Activated CD4-positive, alpha-beta T cell treated with anti-CD3 and anti-CD28 coated beads for 4 hours (primary cell): ENCODE measurements around the gene SV2C.

Source experiments
- DNase-seq, 2 donors: peaks; one replicate each; pipeline ENCODE4 v3.0.0-alpha.2; 2020

Gene SV2C

DNA sequence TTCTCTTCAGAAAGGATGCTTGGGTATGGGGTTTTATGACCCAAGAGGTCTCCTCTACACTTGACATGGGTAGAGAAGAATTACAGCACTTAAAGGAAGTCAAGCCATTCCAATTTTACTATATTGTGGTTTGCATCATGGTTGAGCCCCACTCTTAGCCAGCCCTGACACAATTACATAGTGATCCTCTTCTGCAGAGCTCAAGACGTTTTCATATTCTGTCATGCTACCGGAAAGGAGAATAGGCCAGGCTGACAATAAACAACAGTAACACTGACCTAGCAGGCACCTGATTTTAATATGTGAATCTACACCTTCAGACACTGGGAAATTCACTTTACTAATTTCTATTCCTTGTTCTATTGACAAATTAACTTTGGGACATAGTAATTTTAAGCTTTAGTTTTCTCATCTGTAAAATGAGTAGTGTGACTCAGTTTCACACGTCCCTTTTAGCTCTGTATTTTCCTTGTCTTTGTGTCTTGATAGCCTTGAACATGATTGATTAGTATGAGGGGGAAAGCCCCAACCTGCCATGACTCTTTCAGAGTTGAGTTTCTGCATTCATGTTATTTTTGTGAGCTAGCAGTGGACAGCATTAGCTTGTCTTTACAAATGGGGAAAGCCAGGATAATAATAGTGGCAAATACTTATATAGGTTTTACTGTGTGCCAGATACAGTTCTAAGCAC lies 83.8 kb downstream of the SV2C start:
- DNase-seq, result no peak

DNA sequence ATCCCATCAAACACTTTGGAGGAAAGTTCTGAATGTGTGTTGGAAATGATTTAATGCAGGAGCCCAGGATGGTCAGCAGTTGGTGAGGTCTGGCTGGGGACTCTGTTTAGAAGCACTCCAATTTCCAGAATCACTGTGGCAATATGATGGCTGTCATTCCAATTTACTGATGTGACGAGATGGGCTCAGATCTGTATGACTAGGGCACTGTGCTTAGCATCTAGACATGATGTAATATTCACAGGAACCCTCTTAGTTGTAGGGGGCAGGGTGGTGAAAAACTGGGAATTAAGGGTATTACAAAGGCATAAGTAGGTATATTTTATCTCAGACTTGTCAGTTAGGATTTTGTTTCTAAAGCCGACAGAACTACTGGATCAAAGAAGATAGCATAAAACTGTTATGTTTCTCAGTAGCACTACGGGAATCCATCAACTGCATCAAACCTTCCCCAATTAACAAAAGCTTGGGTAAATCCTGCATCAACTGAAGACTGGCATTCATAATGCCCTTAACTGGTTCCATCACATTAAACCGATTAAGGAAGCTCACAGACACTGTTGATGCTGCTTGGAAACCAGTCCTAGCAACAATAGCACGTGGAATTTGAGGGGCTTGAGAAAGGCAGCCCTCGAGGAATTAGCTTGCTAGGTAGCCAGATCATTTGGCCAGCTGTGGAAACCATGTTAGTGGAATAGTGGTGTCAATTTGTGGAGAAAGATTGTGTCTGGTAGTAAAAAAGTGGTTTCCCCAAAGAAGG lies 86.1 kb downstream of the SV2C start:
- no peak for DNase-seq

DNA sequence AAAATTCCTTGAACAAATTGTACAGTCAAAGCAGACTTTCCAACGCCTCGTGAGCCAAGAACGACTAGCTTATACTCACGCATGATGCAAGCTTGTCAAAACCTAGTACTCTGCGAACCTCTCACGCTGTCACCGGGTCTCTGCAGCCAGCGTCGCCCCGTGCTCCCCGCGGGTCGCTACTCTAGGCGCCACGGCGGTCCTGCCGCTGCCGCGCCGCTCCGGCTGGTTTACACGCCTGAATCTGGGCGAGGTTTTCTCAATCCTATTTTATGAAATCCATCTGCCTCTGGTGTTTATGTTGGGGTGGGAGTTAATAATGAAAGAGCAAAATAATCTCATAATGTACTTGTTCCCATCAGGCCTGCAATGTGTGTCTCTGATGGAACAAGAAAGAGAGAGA lies 90.9 kb downstream of the SV2C start:
- no peak for DNase-seq

DNA sequence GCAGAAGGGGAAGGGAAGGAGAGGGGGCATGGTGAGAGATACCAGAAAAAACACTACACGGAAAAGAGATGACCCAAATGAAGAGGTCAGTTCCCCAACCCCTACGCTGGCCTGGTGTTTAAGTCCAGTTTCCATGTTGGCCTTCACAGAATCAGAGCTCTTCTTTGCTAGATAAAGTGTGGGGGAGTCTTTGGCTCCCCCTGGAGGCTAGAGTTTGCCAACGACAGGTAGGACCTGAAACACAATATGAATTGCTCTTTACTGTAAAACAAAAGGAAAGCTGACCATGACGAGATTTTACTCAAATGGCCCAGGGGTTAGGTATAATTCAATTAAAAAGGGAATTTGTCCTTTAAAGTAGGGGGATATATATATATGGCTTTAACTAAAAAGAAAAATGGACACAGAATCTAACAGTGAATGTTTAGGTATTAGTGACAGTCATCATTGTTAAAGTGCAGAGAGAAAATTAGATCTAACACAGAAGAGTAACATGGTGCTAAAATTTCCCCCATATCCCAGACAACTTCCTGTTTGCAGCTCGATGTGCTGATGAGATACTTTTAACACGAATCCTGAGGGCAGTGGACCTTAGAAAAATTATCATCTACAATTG lies 92.0 kb downstream of the SV2C start:
- DNase-seq, result peak; percentile 37 to 53

DNA sequence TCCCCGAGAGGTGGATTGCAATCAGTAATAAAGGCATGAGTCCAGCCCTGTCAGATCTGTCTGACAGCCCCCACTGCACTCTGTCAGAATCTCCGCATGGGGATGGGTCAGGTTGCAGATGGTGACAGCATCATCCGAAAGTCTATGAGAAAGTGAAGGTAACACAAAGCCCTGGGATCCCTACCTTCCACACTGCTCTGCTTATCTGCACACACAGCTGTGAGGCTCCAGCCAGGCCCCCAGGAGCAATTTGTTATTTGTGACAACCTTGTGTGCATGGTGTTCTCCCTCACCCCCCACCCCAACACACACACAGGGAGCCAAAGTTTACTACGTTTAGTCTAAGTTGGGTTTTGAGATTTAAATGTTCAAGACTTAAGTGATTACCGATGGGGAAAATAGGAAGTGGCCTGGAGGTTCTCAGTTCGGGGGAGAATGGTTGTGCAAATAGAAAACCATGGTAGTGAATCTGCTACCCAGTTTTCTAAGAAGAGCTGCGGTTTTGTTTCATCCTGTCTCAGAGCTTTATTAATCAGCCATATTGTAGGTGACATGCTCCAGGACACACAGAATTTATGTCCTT lies 92.7 kb downstream of the SV2C start:
- no peak for DNase-seq

DNA sequence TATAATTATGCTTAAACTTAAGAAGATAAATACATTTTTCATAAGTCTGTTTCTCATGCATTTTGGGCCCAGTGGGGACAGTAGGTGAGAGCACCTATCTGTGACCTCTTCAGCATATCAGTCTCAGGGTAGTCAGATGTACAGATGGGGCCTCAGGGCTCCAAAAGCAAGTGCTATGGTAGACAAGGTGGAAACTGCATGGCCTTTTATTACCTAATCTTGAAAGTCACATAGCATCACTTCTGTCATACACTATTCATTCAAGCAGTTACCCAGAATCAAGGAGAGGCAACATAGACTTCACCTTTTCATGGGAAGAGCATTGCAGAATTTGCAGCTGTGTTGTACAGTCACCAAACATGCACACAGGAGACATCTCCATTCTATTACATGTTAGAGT lies 94.8 kb downstream of the SV2C start:
- DNase-seq, result no peak

DNA sequence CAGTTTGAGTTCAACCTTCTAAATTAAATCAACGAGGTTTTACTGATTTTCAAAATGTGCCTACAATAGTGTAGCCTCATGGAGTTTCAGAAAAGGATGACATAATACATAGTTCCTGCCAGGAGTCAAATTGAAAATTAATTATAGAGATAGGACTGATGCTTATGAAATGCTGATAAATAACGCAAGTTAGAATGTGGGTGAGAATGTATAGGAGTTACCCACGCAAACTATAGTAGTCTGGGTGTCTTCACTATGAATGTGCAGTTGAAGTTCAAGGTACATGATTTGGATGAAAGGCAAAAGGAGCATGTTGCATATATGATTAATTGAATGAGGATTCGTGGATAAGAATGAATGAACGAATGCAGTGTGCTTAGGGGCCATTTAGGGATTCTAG lies 95.7 kb downstream of the SV2C start:
- no peak for DNase-seq

DNA sequence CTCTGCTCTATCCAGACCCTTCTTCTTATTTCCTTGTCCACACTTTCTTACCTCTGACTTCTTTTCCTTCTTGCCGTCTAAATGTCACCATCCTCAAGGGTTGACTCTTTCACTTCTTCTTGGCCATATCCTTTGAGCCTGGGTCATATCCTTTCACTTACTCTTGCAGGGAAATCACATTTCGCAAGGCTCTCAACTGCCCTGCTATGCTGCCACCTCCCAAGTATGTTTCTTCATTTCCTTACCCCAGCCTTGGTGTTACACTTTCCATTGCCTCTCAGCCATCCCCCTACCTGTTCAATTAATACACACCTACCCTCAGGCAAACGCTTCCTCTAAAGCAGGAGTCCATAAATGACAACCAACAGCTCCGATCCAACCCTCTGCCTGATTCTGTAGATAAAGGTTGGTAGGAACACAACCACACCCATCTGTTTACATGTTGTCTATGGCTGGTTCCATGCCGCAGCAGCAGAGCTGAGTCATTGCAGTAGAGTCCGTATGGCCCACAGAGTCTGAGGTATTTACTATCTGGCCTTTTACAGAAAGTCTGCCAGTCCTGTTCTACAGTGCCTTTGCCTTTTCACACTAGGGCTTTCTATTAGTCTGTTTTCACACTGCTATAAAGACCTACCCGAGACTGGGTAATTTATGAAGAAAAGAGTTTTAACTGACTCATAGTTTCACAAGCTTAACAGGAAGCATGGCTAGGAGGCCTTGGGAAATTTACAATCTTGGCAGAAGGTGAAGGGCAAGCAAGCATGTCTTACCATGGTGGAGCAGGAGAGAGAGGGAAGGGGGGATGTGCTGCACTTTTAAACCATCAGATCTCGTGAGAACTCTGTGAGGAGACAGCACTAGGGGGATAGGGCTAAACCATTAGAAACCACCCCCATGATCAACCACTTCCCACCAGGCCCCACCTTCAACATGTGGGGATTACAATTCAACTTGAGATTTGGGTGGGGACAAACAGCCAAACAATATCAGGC lies 97.9 kb downstream of the SV2C start:
- DNase-seq, result no peak

DNA sequence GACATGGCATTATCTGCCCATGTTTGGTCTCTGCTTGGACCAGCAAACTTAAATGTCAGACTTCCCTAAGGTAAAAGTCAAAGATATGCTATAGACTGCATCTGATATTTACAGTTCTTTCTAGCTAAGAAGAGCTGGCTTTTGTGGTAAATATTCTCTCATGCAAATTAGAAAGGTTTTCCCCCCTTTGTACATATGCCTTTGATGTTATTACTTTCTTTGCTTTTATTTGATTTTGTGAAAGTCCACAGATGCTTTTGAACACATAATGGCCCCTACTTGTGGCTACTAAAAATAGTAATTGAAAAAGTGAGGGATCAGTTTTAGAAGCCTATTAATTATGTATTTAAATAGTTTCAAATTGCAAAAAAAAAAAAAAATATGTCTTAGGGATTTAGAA lies 104.2 kb downstream of the SV2C start:
- DNase-seq, result no peak

DNA sequence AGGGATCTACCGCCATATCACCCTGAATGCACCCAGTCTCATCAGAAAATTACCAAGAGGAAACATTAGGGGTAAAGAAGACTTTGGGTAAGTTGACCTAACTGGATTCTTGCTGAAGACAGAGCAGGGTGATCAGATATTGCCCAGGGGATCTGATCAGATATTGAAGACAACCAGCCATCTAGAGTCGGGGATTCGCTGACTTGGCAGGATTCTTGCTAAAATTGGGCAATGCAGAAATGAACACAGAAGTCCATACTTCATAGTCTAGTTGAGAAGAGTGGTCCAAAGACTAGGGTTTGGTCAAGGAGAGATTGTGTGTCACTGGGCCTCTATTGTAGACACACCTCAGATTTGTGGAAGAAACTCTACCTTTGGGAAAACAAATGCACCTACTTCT lies 107.2 kb downstream of the SV2C start:
- no peak for DNase-seq

DNA sequence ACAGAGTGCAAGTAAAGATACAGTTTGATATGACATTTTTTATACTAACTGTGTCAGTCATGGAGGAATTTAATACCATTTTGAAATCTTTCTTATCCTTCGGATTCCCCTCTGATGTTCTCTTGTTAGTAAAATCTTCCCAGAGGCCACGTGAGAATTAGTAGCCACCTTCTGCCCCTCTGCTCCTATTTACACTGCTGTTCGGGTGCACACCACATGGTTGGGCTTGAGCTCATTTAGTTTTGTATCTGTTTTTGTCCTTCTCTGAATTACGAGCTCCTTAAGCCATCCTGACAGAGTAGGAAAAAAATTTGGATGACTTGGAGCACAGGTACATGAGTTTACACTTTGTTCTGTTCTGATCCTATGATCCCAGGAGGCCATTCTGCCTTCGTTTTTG lies 109.7 kb downstream of the SV2C start:
- no peak for DNase-seq

DNA sequence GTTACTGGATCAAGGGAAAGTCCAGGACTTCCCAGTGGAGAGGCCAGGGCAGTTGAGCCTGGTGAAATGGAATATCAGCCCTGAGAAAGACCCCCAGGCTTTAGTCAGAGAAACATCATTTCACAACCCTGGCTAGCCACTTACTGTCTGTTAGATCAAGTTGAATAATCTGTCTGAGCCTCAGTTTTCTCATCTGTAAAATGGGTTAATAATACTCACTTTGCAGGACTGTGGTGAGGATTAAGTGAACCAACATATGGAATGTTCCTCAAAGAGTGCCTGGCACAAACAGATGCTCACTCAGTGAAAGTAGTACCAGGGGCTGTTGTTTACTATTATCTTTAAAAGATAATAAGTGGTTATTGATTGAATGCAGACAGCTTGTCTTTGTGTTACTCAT lies 110.5 kb downstream of the SV2C start:
- no peak for DNase-seq

DNA sequence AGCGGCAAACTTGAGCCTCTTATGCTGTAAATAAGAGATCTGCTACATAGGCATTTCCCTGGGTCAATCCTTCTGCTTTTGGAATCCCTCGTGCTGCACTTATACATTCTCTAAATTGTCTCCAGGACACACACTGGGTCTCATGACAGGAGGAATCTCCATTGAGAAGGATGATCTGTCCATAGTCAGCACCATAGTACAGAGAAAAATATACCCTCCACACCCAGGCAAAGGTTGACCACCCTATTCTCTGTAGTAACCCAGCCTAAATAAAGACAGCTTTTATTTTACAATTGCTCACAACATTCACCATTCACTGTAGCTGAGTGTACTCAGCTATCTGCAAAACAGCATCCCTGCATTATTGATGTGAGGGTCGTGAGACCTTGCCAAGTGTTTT lies 111.2 kb downstream of the SV2C start:
- no peak for DNase-seq

DNA sequence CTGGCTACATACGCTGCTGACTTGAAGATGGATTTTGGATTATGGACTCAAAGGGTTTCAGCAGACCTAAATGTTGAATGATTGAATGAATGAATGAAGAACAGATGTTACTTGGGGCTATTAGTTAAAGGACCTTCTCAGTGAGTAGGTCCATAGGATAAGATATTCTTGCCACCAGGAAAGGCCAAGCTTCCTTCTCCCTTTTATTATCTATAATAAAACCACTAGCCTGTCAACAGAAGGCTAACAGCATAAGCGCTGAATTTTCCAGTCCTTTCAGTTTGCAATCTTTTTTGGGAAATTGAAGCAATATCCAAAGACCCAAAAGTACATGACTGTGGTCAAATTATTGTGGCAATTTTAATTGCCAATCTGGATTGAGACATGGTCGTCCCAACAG lies 113.3 kb downstream of the SV2C start:
- no peak for DNase-seq

DNA sequence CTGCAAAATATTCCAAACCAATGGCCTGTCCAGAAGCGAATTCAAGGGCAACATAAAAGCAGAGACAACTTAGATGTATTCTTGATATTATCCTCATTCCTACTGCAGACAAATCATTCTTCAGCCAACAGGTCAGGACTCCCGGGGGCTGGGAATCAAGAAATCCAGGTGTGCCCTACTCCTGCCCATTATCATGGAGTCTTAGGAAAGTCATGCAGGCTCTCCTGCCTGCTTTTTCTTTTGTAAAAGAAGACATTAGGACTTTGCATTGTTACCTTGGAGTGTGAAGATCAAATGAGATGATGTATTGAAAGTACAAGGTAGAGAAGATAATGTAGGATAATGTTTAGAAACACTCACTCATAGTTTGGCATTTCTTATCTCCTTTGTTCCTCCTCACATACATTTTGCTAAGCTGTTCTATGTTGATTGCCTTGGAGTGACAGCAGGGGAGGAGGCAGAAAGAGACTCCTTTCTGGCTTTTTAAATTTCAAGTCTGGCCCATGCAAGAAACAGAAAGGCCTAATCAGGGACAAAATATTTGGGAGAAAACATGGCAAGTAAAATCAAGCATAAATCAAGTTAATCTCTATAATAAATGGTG lies 113.8 kb downstream of the SV2C start:
- no peak for DNase-seq

DNA sequence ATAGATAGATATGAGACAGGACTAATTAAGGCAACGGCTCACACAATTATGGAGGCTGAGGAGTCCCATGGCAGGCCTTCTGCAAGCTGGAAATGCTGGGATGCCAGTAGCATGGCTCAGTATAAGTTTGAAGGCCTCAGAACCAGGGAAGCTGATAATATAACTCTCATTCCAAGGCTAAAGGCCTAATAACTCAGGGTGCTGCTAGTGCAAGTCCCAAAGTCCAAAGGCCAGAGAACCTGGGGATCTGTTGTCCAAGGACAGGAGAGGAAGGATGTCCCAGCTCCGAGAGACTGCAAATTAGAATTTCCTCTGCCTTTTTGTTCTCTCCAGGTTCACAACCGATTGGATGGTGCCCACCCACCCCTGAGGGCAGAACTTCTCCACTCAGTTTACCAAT lies 114.5 kb downstream of the SV2C start:
- no peak for DNase-seq

DNA sequence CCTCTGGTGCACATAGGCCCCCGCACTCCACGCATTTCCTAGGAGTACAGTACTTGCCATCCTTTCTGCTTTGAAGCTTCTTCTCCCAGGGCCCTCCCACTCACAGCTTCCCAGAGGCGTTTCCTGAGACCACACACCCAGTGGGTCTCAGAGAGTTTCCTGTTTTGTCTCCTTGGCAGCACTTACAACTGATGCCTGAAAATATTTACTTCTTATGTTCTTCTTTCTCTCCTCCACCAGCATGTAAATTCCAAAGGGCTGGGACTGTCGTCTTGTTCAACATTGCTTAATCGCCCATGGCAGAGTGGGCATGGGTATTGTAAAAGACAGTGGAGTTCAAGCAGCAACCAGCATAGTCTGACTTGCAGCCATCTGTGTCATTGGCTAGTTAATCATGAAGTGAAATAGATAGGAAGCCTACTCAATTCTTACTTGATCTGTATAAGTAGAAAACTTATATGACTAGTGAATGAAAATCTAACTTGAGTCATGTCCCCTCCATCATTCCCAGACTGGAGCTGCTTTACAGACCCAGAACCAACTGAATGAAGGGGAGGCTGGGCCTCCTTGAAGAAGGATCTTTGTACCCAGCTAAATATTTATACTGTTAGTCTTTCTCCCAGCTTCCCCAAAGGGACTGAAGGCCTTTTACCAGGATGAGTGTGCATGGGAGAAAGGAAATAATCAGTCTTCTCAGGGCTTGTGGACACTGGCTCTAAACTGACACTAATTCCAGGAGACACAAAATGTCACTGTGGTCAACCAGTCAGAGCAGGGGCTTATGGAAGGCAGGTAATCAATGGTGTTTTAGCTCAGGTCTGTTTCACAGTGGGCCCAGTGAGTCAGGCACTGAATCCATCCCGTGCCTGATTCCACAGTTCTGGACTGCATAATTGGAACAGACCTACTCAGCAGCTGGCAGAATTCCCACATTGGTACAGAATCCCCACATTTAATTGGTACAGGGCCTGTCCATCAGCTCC lies 116.4 kb downstream of the SV2C start:
- DNase-seq, result no peak

DNA sequence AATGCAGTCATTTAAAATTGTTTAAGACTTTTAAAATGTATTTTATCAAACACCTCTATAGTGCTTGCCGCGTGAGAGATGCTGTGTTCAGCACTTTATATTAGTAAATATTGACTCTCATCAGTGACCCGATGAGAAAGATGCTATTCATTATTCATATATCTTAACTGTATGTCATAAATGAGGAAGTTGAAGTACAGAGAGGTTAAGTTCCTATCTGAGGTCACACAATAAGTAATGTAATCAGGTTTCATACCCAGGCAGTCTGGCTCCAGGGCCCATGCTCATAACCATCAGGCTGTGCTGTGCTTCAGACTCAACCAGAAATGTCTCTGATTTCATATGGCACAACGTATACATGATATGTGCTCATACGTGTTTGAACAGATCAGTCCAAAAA lies 119.0 kb downstream of the SV2C start:
- no peak for DNase-seq

DNA sequence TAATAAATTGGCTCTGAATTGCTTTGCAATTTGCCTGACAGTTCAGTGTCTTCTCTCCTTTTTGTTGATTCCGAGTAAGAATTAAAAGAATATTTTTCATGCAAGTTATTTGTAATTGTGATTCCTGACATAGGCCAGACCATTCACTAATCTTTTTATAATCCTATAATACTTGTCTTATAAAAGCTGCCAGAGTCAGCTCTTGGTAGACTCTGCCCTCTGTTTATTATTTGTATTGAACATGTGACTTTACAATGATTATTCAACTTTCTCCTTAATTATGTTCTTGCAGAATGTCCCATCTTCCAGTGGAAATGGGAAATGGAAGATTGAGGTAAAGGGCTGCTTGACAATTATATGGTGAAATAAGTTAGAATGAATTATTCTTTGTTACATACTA lies 121.0 kb downstream of the SV2C start:
- no peak for DNase-seq

DNA sequence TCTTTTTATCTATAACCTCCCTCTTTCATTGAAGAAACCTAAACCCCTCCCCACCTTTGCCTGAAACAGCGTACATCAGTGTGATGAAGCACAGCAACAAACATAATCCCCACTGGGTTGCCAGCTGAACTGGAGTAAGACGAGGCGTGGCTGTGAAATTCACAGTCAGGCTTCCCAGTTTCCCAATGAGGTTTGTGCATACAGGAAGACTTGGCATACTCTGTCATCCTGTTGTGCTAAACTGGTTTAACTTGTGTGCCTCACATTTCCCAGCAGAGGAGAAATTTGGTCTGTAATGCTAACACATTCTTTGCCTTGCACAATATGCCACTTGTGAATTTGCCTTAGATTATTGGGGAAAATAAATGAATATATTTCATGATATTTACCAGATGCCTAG lies 121.5 kb downstream of the SV2C start:
- no peak for DNase-seq

DNA sequence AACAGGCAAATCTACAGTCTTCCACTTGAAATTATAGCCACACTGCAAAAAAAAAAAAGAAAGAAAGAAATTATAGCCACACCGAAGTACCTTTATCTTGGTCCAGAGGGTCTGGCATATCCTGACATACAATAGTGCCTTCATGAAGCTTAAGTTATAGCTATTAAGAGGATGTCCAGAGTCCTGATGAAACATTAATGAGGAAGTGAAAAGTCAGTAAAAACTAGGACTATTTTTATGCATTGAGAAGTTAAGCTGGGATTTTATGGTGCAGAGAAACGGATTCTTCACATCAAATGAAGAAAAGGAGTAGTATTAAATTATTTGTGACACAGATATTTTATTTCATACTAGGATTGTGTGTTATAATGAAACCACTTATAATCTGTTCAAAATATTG lies 123.9 kb downstream of the SV2C start:
- no peak for DNase-seq
